Endothelial cell of umbilical vein (primary cell): Measurements from ENCODE around the gene NF1. TPM values are rescaled to one million over a fixed set of nuclear protein-coding genes. Genes with fewer than 3 reads are reported as not detected.

Experiments
- BruUV-seq: library from RNA; stranded (reverse); fragments of 400-500 nt; replicated peaks from 2 replicates; lab custom pipeline; 2021; lab: Mats Ljungman, UMichigan
- CTCF ChIA-PET: fragments of 300-600, 350-600 bp; sonication (Branson Sonifier 250); formaldehyde crosslinking; loops from one replicate; lab custom pipeline; 2021; ENCODE audit warnings: antibody characterized with exemption, inconsistent platforms; lab: Charles Lee
- POLR2A ChIA-PET: fragments of 300-600, 350-600 bp; sonication (Branson Sonifier 250); formaldehyde crosslinking; loops from one replicate; lab custom pipeline; 2021; ENCODE audit warnings: antibody characterized with exemption, inconsistent platforms; lab: Charles Lee
- DNase-seq: peaks from one replicate; pipeline ENCODE4 v3.0.0-alpha.2; 2011; ENCODE audit warnings: low read depth, low spot score
- FAIRE-seq: peaks from 2 replicates; lab custom pipeline; 2011; peaks lifted over from hg19 to GRCh38; lab: Jason Lieb, UNC
- H2AFZ ChIP-seq: 2 replicates; pipeline ENCODE4 v1.6.0; 2012; ENCODE audit warnings: low read depth, low read length, control low read depth, inconsistent platforms
- H3K27ac ChIP-seq: 2 replicates; pipeline ENCODE4 v1.5.1; 2011; ENCODE audit warnings: low read depth, mild to moderate bottlenecking, control low read depth, low read length, moderate library complexity; ENCODE audit not compliant: insufficient read depth
- H3K27me3 ChIP-seq, 2 experiments: 2 replicates each; pipeline versions ENCODE4 v1.6.0 to v1.6.1; 2011; ENCODE audit warnings: low read length in 2 of 2, mixed read lengths in 1 of 2; ENCODE audit not compliant: control insufficient read depth in 2 of 2, insufficient read depth in 2 of 2
- H3K36me3 ChIP-seq, 2 experiments: 2 replicates in 1 of 2; 3 replicates in 1 of 2; pipeline ENCODE4 v1.5.1; 2011; ENCODE audit warnings: low read length in 2 of 2, mild to moderate bottlenecking in 1 of 2, moderate library complexity in 1 of 2; ENCODE audit not compliant: control insufficient read depth in 2 of 2, insufficient read depth in 2 of 2; ENCODE audit errors: extremely low read depth in 1 of 2
- H3K4me1 ChIP-seq: 3 replicates; pipeline ENCODE4 v1.5.1; 2011; ENCODE audit warnings: mild to moderate bottlenecking, low read length; ENCODE audit not compliant: control insufficient read depth, insufficient read depth; ENCODE audit errors: extremely low read depth
- H3K4me2 ChIP-seq: 2 replicates; pipeline ENCODE4 v1.6.1; 2011; ENCODE audit warnings: low read length, control low read depth, mixed read lengths; ENCODE audit not compliant: insufficient read depth
- H3K4me3 ChIP-seq, 3 experiments: fragments of 200-600 bp in 1 of 3; sonication (generic), shearing (Covaris generic) in 1 of 3; replicated peaks in 1 of 3; 2 replicates each; pipeline ENCODE4 v1.5.1; 2011 to 2016; ENCODE audit warnings: control low read depth in 3 of 3, low read length in 3 of 3, mild to moderate bottlenecking in 2 of 3, inconsistent platforms in 1 of 3, low read depth in 1 of 3, moderate library complexity in 1 of 3; ENCODE audit not compliant: insufficient read depth in 1 of 3
- H3K79me2 ChIP-seq: 2 replicates; pipeline ENCODE4 v1.6.0; 2012; ENCODE audit warnings: low read length, inconsistent platforms; ENCODE audit not compliant: control insufficient read depth, insufficient read depth
- H3K9ac ChIP-seq: replicated peaks from 2 replicates; pipeline ENCODE3; 2011; ENCODE audit warnings: low read length, control low read depth; ENCODE audit not compliant: insufficient read depth; ENCODE audit errors: extremely low read depth
- H3K9me1 ChIP-seq: replicated peaks from 3 replicates; pipeline ENCODE4 v1.6.0; 2011; ENCODE audit warnings: mild to moderate bottlenecking, low read length; ENCODE audit not compliant: control insufficient read depth, insufficient read depth; ENCODE audit errors: extremely low read depth
- H3K9me3 ChIP-seq: replicated peaks from 2 replicates; pipeline ENCODE4 v1.5.1; 2012; ENCODE audit warnings: low read length, inconsistent platforms; ENCODE audit not compliant: control insufficient read depth, insufficient read depth
- H4K20me1 ChIP-seq: replicated peaks from 2 replicates; pipeline ENCODE3; 2011; ENCODE audit warnings: mild to moderate bottlenecking, low read length; ENCODE audit not compliant: control insufficient read depth, insufficient read depth; ENCODE audit errors: extremely low read depth
- CTCF ChIP-seq, 2 donors: IDR thresholded peaks; 1 replicate in 1 of 2; 2 replicates in 1 of 2; pipeline ENCODE4 v1.5.1; 2011; ENCODE audit warnings: low read length in 2 of 2, mild to moderate bottlenecking in 2 of 2, moderate library complexity in 2 of 2, control low read depth in 1 of 2, inconsistent platforms in 1 of 2, low read depth in 1 of 2; ENCODE audit not compliant: insufficient read depth in 1 of 2; ENCODE audit errors: extremely low read depth in 1 of 2
- EZH2 ChIP-seq: IDR thresholded peaks from 2 replicates; pipeline ENCODE4 v1.6.1; 2012; ENCODE audit warnings: borderline replicate concordance, low read depth, mild to moderate bottlenecking, moderate library complexity, low read length, inconsistent platforms; ENCODE audit not compliant: severe bottlenecking
- FOS ChIP-seq: IDR thresholded peaks from 2 replicates; pipeline ENCODE4 v1.6.1; 2011; ENCODE audit warnings: mild to moderate bottlenecking, low read length, moderate library complexity, borderline replicate concordance; ENCODE audit not compliant: insufficient read depth
- GATA2 ChIP-seq: IDR thresholded peaks from 2 replicates; pipeline ENCODE4 v1.7.0; 2011; ENCODE audit warnings: low read depth, mild to moderate bottlenecking, moderate library complexity, mixed read lengths, low read length; ENCODE audit not compliant: insufficient read length, insufficient read depth
- JUN ChIP-seq: IDR thresholded peaks from 2 replicates; pipeline ENCODE4 v1.6.1; 2011; ENCODE audit warnings: borderline replicate concordance, low read depth; ENCODE audit not compliant: insufficient read length, insufficient read depth
- MAX ChIP-seq: IDR thresholded peaks from 2 replicates; pipeline ENCODE4 v1.6.1; 2011; ENCODE audit not compliant: insufficient read depth, insufficient read length
- MYC ChIP-seq: IDR thresholded peaks from one replicate; pipeline ENCODE4 v1.6.1; 2011; ENCODE audit warnings: mild to moderate bottlenecking, low read depth, low read length
- POLR2A ChIP-seq: IDR thresholded peaks from 2 replicates; pipeline ENCODE4 v1.6.1; 2012; ENCODE audit warnings: low read depth, mild to moderate bottlenecking, control low read depth, low read length
- POLR2AphosphoS5 ChIP-seq: IDR thresholded peaks from 2 replicates; pipeline ENCODE4 v1.6.1; 2012; ENCODE audit warnings: low read depth, mild to moderate bottlenecking, control low read depth, low read length, moderate library complexity; ENCODE audit not compliant: insufficient read depth
- dilution Hi-C: fragments of 300-500 bp; cut with MboI; formaldehyde crosslinking; loops from one replicate; pipeline ENCODE4 v1.15.0; 2019; ENCODE audit warnings: low sequenced_read_pairs; ENCODE audit not compliant: extremely low pct_ligation_motif_present
- intact Hi-C: fragments of 100-400 bp; cut with micrococcal nuclease; formaldehyde crosslinking; loops from one replicate; pipeline ENCODE4 v1.10.0; 2022
- polyA plus RNA-seq, 4 experiments: library from polyadenylated mRNA; depleted of rRNA in 3 of 4; stranded (reverse) in 3 of 4; unstranded in 1 of 4; fragments of >200 nt; gene quantifications; 2 replicates each; pipeline versions ENCODE4 v1.2.1 to v1.2.3, GENCODE V29; 2011 to 2012; ENCODE audit warnings: missing spikeins in 1 of 4
- total RNA-seq: library from RNA; stranded (reverse); gene quantifications from 2 replicates; pipeline ENCODE4 v1.2.3, GENCODE V29; 2021

Gene NF1
- total and polyA plus RNA-seq, 2 donors (not counting 3 experiments of a cell fraction or from before 2014, with no cell fraction given): 13.7 to 42.4 TPM

DNA sequence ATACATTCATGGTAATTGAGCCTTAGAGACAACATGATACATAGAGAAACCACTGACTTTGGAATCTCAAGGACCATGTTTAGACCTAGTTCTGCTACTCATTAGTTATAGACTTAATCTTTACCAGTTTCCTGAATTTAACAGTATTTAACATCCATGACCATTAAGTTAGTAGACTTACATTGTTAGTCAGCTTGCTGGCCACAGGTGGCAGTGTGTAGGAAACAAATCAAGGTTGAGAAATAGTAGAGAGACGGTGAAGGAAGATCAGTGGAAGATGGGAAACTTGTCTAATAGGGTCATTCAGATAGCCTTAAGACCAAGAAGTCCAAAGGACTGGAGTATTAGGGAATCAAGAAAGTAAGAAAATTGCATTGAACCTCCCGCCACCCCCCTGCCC, 171.3 kb downstream of the NF1 start:
- Histone ChIP-seq H3K9ac (no peak overlapping the region), H3K79me2 (no peaks in the 10 kb centered on the region), H4K20me1 (no peaks in the 10 kb centered on the region), H3K9me3 (no peaks in the 10 kb centered on the region), H3K4me1 (peaks cover 14% of the 10 kb centered on the region), H3K9me1 (no peaks in the 10 kb centered on the region), H3K4me2 (no peak overlapping the region), H3K27me3 (no peaks in the 10 kb centered on the region), H3K27ac (no peak overlapping the region), H3K36me3 (peaks cover 3 to 4% of the 10 kb centered on the region in 2 experiments), H3K4me3 (no peak overlapping the region), H2AFZ (no peak overlapping the region)
- FAIRE-seq (no peak), DNase-seq (no peak)
- ChIA-PET POLR2A (no interaction called here), CTCF (interaction anchor here (0.7 to 3.2 kb wide), 6 partner anchors 8 to 107 kb away, joined by 3 to 11 read pairs (median 4); partner anchors contain the start of gene EVI2B)
- dilution Hi-C loops (no loop called here), intact Hi-C loops (loop anchor here (5.0 kb wide), 1 partner anchor 46 kb away; the partner anchor contains the start of gene EVI2B)
- TF ChIP-seq GATA2 (no peak), EZH2 (no peak), CTCF (IDR thresholded peaks at IDR 0.05; ENCODE audit: extremely low read depth in 1 of 2, insufficient read depth in 1 of 2, low read depth in 1 of 2, low read length in 2 of 2) (no peak), FOS (no peak), MYC (no peak), JUN (no peak), POLR2AphosphoS5 (no peak), MAX (no peak), POLR2A (no peak)
- no TSS peak for BruUV-seq
